ENCODE data around the gene SRRM2. TPM values are rescaled to one million over a fixed set of nuclear protein-coding genes. Genes with fewer than 3 reads are reported as not detected.
A peak's percentile ranks its signal among the peaks of the same experiment; 100 is the strongest.

The SRRM2 gene
- total RNA-seq, 1 experiment from 2014 or later = 746 TPM

DNA sequence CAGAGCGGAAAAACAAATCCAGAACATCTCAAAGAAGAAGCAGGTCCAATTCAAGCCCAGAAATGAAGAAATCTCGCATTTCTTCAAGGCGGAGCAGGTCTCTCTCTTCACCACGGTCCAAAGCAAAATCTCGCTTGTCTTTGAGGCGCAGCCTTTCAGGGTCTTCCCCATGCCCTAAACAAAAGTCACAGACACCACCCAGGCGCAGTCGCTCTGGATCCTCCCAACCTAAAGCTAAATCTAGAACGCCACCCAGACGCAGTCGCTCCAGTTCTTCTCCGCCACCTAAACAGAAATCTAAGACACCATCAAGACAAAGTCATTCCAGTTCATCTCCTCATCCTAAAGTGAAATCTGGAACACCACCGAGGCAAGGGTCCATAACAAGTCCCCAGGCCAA is 10.3 kb downstream of the SRRM2 start:
- H3F3A ChIP-seq (ENCODE audit: insufficient read depth, low read depth) = peaks cover 85% of the 10 kb centered on the region
- H3K4me3 ChIP-seq = no peak overlapping the region
- H2AFZ ChIP-seq = no peak overlapping the region
- H3K27me3 ChIP-seq (ENCODE audit: insufficient read depth, low read depth) = no peaks in the 10 kb centered on the region
- intact Hi-C loops (cut with micrococcal nuclease; ENCODE audit: unreplicated experiment) = no loop called here
- H3K4me1 ChIP-seq (replicated peaks; ENCODE audit: insufficient read depth) = no peaks in the 10 kb centered on the region
- no TSS peak for BruUV-seq (replicated peaks)
- no peak overlapping the region for H3K27ac ChIP-seq
- POLR2A ChIA-PET (ENCODE audit: unreplicated experiment) = no interaction called here
- peaks cover 84% of the 10 kb centered on the region for H4K20me1 ChIP-seq (ENCODE audit: insufficient read depth)
- CTCF ChIA-PET = no interaction called here
- peaks cover 99% of the 10 kb centered on the region for H3K79me2 ChIP-seq (ENCODE audit: low read depth)
- DNase-seq = no peak
- H3K9me2 ChIP-seq (ENCODE audit: insufficient read depth) = no peaks in the 10 kb centered on the region
- H3K36me3 ChIP-seq (ENCODE audit: low read depth) = peaks cover 77% of the 10 kb centered on the region
- H3K9me3 ChIP-seq (ENCODE audit: insufficient read depth, low read depth) = no peaks in the 10 kb centered on the region
- no peak overlapping the region for H3K4me2 ChIP-seq
- no peak for TF ChIP-seq EZH2 (IDR thresholded peaks at IDR 0.05; ENCODE audit: low read depth)
- TF ChIP-seq, protein P1, sequence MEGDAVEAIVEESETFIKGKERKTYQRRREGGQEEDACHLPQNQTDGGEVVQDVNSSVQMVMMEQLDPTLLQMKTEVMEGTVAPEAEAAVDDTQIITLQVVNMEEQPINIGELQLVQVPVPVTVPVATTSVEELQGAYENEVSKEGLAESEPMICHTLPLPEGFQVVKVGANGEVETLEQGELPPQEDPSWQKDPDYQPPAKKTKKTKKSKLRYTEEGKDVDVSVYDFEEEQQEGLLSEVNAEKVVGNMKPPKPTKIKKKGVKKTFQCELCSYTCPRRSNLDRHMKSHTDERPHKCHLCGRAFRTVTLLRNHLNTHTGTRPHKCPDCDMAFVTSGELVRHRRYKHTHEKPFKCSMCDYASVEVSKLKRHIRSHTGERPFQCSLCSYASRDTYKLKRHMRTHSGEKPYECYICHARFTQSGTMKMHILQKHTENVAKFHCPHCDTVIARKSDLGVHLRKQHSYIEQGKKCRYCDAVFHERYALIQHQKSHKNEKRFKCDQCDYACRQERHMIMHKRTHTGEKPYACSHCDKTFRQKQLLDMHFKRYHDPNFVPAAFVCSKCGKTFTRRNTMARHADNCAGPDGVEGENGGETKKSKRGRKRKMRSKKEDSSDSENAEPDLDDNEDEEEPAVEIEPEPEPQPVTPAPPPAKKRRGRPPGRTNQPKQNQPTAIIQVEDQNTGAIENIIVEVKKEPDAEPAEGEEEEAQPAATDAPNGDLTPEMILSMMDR (conservative IDR thresholded peaks at IDR 0.05) = no peak

DNA sequence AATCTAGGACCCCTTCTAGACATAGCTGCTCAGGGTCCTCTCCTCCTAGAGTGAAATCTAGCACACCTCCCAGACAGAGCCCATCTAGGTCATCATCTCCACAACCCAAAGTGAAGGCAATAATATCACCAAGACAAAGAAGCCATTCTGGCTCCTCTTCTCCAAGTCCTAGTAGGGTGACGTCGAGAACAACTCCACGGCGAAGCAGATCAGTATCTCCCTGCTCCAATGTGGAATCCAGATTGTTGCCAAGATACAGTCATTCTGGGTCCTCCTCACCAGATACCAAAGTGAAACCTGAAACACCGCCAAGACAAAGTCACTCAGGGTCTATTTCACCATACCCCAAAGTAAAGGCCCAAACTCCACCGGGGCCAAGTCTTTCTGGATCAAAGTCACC is 10.7 kb downstream of the SRRM2 start:
- H3K9me3 ChIP-seq (ENCODE audit: insufficient read depth, low read depth) = no peaks in the 10 kb centered on the region
- H3K4me2 ChIP-seq = no peak overlapping the region
- no peaks in the 10 kb centered on the region for H3K9me2 ChIP-seq (ENCODE audit: insufficient read depth)
- H3K27ac ChIP-seq = no peak overlapping the region
- H3K27me3 ChIP-seq (ENCODE audit: insufficient read depth, low read depth) = no peaks in the 10 kb centered on the region
- ChIA-PET POLR2A (ENCODE audit: unreplicated experiment) (no interaction called here), CTCF (no interaction called here)
- BruUV-seq (replicated peaks) = no TSS peak
- H4K20me1 ChIP-seq (ENCODE audit: insufficient read depth) = peaks cover 84% of the 10 kb centered on the region
- intact Hi-C loops (cut with micrococcal nuclease; ENCODE audit: unreplicated experiment) = no loop called here
- no peak overlapping the region for H3K4me3 ChIP-seq
- peaks cover 98% of the 10 kb centered on the region for H3K79me2 ChIP-seq (ENCODE audit: low read depth)
- DNase-seq = no peak
- no peaks in the 10 kb centered on the region for H3K4me1 ChIP-seq (replicated peaks; ENCODE audit: insufficient read depth)
- TF ChIP-seq, protein P1 (conservative IDR thresholded peaks at IDR 0.05) = no peak
- TF ChIP-seq EZH2 (IDR thresholded peaks at IDR 0.05; ENCODE audit: low read depth) = no peak
- no peak overlapping the region for H2AFZ ChIP-seq
- H3F3A ChIP-seq (ENCODE audit: insufficient read depth, low read depth) = peaks cover 86% of the 10 kb centered on the region
- peaks cover 78% of the 10 kb centered on the region for H3K36me3 ChIP-seq (ENCODE audit: low read depth)

DNA sequence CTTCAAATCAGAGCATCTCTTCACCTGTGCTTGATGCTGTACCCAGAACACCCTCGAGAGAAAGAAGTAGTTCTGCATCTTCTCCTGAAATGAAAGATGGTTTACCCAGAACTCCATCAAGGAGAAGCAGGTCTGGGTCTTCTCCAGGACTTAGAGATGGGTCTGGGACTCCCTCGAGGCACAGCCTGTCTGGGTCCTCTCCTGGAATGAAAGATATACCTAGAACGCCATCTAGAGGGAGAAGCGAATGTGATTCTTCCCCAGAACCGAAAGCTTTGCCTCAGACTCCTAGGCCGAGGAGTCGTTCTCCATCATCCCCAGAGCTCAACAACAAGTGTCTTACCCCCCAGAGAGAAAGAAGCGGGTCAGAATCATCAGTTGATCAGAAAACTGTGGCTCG is 12.3 kb downstream of the SRRM2 start:
- H3K4me3 ChIP-seq = no peak overlapping the region
- no peak overlapping the region for H3K27ac ChIP-seq
- intact Hi-C loops (cut with micrococcal nuclease; ENCODE audit: unreplicated experiment) = no loop called here
- H3K9me3 ChIP-seq (ENCODE audit: insufficient read depth, low read depth) = no peaks in the 10 kb centered on the region
- peaks cover 69% of the 10 kb centered on the region for H3K36me3 ChIP-seq (ENCODE audit: low read depth)
- peaks cover 86% of the 10 kb centered on the region for H3F3A ChIP-seq (ENCODE audit: insufficient read depth, low read depth)
- no TSS peak for BruUV-seq (replicated peaks)
- no peak for TF ChIP-seq EZH2 (IDR thresholded peaks at IDR 0.05; ENCODE audit: low read depth)
- TF ChIP-seq, protein P1 (conservative IDR thresholded peaks at IDR 0.05) = peak; percentile 33; the same call in 1 of the 2 replicates
- peaks cover 82% of the 10 kb centered on the region for H3K79me2 ChIP-seq (ENCODE audit: low read depth)
- no peaks in the 10 kb centered on the region for H3K4me1 ChIP-seq (replicated peaks; ENCODE audit: insufficient read depth)
- H2AFZ ChIP-seq = no peak overlapping the region
- H3K27me3 ChIP-seq (ENCODE audit: insufficient read depth, low read depth) = no peaks in the 10 kb centered on the region
- H3K4me2 ChIP-seq = no peak overlapping the region
- CTCF ChIA-PET = no interaction called here
- no peak for DNase-seq
- peaks cover 84% of the 10 kb centered on the region for H4K20me1 ChIP-seq (ENCODE audit: insufficient read depth)
- no peaks in the 10 kb centered on the region for H3K9me2 ChIP-seq (ENCODE audit: insufficient read depth)
- POLR2A ChIA-PET (ENCODE audit: unreplicated experiment) = interaction anchor here (0.6 kb wide), 1 partner anchor 67 kb away, joined by 5 read pairs; no protein-coding TSS in a partner anchor

Measured in PC-9 (cell line).